NCI-H526 (cell line): ENCODE data around the gene ABCB6.
A peak's percentile ranks its signal among the peaks of the same experiment; 100 is the strongest.

ENCODE experiments used
- DNase-seq, 2 experiments: peaks; one replicate each; lab custom pipeline; 2025; lab: John Stamatoyannopoulos, UW

Gene ABCB6

DNA sequence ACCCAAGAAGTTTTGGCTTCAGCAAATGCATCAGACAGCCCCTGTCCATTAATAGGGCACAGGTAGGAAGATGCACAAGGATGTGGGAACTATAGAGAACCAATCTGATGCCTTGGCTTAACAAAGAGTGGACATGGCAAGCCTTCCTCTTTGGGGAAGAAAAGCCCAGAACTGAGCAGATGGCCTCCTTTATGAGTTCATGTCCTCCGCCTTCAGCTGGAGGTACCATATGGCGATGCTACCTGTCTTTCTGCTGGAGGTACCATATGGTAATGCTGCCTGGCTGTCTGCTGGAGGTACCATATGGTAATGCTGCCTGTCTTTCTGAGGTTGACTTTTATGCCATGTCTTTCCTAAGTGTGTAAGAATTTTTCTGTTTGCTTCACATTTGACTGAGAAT, 34.6 kb downstream of the ABCB6 start:
- no peak for DNase-seq

DNA sequence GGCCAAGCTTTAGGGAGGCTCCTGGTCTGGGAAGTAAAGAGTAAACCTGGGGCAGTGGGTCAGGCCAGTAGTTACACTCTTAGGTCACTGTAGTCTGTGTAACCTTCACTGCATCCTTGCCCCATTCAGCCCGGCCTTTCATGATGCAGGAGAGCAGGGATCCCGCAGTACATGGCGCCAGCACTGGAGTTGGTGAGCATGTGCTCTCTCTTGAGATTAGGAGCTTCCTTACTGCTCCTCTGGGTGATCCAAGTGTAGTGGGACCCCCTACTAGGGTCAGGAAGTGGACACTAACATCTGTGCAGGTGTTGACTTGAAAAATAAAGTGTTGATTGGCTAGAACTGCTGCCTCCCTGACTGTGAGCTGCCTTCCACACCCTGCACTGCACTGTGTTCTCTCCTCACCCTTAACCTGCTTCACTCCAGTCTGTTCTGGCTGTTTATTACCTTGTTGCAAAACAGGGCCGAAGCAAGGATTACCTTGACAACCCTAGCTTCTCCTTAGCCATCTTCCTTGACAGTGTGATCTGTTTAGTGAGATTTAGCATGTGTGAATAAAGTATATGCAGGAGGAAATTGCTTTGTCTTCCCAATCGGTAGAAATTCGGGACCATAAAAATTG, 35.5 kb downstream of the ABCB6 start:
- no peak for DNase-seq

DNA sequence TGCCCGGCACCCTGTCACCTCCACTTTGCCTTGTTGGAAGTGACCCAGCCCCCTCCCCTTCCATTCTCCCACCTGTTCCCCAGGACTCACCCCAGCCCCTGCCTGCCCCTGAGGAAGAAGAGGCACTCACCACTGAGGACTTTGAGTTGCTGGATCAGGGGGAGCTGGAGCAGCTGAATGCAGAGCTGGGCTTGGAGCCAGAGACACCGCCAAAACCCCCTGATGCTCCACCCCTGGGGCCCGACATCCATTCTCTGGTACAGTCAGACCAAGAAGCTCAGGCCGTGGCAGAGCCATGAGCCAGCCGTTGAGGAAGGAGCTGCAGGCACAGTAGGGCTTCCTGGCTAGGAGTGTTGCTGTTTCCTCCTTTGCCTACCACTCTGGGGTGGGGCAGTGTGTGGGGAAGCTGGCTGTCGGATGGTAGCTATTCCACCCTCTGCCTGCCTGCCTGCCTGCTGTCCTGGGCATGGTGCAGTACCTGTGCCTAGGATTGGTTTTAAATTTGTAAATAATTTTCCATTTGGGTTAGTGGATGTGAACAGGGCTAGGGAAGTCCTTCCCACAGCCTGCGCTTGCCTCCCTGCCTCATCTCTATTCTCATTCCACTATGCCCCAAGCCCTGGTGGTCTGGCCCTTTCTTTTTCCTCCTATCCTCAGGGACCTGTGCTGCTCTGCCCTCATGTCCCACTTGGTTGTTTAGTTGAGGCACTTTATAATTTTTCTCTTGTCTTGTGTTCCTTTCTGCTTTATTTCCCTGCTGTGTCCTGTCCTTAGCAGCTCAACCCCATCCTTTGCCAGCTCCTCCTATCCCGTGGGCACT, 36.2 kb downstream of the ABCB6 start:
- no peak for DNase-seq

DNA sequence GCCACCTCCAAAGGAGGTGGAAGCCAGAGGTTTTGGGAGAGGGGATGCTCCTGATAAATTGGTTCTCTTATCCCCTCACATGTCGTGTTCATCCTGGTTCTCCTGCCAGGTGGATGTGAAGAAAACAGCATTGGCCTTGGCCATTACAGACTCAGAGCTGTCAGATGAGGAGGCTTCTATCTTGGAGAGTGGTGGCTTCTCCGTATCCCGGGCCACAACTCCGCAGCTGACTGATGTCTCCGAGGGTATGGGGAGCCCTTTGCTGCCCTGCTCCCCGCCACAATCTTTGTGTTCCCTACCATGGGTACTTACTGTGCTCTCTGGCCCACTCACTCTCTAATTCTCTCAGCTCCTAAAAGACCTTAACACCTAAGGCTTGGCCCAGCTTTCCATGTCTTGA, 37.2 kb downstream of the ABCB6 start:
- DNase-seq = no peak

DNA sequence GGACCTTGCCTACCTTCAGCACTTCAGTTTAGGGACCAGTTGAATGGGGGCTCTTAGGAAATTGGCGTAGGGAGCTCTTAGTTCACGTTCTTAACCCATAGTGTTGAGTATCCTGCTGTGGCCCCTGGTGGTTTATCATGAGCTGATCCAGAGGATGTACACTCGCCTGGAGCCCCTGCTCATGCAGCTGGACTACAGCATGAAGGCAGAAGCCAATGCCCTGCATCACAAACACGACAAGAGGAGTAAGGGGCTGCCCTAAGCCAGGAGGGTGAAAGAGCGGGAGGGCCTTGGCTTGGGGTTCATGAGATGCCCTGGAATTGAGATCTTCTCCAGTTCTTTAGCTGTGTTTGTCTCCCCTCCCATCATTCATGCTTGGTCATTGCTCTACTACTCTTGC, 37.8 kb downstream of the ABCB6 start:
- DNase-seq = no peak

DNA sequence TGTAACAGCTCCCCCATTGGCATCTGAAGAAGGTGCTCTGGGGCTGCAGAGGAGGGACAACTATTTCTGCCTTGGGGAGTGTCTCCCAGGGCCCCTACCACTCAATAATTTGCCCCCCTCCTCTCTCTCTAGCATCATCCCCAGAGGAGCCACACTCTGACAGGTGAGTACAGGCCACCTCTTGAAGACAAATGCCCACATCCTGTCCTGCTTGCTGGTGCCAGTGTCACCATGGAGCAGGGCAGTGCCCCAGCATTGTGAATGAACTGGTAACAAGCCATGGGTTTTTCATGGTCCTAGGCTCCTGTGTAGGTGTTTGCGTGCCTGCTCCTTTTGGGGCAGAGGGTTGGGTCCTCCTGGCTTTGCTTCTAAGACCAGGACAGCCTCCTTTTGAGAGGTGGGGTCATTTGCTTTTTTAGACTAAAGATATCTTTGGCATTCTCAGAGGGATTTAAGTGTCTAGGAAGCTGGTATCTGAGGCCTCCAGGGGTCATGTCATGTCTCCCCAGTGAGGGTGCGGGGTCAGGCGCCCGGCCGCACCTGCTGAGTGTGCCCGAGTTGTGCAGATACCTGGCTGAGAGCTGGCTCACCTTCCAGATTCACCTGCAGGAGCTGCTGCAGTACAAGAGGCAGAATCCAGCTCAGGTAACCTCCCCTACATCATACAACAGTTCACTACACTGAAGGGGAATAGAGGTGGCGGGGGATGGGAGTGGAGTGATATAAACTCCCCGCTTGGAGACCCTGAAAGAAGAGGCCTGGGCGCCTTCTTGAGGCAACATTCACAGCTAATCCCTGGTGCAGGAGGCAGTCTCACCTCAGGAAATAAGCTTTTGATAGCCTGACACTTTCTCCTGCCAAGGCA, 38.9 kb downstream of the ABCB6 start:
- DNase-seq = no peak

DNA sequence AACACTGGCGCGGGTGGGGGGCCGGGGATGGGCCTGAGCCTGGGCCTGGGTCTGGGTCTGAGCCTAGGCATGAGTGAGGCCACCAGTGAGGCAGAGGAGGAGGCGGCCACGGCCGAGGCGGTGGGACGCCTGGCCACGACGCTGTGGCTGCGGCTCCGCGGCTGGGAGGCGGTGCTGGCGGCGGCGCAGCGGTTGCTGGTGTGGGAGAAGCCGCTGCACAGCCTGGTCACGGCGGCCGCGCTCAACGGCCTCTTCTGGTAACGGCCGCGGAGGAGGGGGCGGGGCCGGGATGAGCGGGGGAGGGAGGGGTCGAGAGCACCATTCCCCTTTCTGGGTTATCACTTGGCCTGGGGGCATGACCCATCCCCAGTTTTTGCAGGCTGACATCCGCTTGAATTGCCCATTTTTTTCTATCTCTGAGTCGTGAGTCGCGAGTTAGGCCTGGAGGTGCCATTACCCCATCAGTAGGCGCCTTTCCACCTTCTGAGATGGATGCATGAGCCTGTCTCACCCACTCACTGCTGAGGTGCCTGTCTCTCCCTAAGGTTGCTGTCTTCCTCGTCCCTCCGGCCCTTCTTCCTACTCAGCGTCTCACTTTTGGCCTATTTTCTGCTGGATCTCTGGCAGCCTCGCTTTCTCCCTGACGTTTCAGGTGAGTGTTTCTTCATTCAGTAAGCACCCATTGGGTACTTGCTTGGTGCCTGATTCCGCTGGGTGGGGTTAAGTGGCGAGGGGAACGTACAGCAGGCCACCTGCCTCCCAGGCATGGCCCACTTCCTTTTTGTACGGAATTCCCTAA, 40.2 kb downstream of the ABCB6 start:
- peak in 1 of 2 experiments; percentile 75 for DNase-seq

DNA sequence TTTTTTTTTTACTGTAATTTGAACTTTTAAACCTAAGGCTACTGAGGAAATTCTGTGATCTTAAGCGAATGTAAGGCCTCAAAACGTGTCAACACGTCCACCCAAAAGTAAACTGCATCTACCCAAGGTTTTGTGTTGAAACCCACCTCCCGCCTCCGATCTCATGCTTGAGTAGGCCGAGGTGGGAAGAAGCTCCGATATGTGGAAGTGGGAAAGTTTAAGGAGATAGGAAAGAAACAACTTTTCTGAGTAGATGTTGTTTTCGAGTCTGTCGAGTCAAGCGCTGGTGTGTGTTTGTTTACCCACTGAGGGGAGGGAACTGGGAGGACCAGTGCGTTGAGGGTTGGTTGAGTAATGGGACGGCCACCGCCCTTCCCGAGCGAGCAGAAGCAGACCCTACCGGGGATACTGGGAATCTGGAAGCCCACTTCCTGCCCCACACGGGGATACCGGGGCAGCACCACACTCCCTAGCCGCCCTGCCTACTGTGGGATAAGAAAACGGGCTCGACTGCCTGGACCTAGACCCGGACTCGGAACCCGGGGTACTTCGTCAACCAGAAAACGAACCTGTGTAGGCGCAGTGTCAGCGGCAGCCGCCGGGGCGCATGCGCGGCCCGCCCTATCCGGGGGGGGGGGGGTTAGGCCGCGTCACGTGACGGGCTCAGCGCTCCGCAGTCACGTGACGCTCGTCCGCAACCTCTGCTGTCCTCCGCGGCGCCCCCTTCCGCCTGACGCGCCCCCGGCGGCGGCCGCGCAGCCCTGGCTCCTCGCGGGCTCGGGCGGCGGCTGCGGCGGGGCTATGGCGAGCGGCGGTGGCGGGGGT, 41.0 kb downstream of the ABCB6 start, which contains the start of gene RETREG2:
Gene RETREG2, plus strand, starts transcription at position 724 of the 825 bp plus-strand sequence. Its CDS starts 78 bp downstream, at position 802.
- peak; percentile 82 to 92 for DNase-seq

DNA sequence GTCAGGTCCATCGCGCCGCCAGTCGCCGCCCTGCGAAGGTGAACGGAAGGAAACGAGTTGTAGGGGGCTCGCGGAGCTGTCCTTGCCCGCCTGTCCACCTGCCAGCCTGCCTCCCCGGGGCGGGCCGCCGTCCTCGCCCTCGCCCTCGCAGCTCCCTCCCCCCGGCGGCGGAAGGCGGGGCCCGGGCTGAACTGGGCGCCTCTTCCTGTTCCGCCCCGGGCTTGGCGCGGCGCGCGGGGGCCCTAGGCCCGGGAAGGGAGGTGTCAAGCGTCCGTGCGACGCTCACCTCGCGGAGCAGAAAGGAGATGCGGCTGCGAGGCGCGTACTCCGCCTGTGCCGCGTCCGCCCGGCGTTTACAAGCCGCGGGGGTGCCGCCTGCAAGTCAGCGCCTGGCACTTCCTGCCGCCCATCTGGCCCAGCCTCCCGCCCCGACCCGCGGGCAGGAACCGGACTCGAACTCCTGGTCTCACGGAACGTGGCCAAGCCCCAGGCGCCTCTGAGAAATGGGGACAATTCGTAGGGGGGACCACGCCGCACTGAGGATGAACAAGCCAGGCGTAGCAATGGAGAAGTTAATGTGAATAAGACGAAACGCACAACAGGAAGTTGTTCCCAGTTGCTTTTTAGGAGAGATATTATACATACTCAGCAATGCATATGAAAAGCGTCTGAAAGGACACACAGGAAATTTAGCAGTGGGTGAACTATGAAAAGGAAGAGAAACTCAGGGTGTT, 41.8 kb downstream of the ABCB6 start, which contains the start of gene CNPPD1:
Gene CNPPD1, minus strand, starts transcription at position 108 of the 734 bp plus-strand sequence. Its CDS starts 97 bp downstream, at position 11.
- DNase-seq = peak; percentile 48 to 91

DNA sequence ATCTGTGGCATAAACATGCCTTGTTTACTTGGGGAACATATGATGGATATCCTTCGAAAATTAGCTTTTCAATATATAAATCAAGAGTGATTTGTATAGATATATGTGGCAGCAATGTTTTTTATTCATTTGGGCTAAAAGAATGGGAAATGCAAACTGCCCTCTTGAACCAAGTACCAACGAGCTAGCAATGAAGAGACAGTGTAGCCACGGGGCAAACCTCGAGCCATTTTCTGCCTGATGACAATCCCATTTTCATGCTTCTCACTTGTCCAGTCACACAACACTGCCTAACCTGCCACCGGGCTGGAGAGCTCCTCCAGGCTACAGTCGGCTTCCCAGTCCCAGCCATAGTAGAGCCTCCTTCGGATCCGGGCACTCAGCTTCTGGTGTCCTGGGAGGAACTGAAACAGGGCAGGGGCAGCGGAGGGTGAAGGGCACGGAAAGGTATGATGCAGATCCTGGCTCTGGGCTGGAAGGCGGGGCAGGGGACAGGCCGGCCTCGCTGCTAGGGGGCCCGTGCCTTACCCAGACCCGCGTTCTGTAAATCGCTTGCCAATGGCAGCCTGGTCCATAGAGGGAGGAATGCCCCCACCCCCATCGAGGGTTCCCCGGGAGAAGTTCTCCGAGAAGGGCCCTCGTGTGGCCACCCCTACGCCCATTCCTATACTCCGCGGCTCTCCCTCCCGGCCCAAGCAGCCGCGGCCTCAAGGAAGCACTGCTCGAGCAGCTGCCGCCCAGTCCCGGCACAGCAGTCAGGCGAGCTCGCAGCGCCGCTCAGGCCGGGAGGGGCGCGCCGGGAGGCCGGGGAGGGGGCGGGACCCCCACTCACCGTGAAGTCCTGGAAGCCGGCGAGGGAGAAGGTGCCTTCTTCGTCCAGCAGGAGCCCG, 42.6 kb downstream of the ABCB6 start:
- peak; percentile 46 to 84 for DNase-seq

DNA sequence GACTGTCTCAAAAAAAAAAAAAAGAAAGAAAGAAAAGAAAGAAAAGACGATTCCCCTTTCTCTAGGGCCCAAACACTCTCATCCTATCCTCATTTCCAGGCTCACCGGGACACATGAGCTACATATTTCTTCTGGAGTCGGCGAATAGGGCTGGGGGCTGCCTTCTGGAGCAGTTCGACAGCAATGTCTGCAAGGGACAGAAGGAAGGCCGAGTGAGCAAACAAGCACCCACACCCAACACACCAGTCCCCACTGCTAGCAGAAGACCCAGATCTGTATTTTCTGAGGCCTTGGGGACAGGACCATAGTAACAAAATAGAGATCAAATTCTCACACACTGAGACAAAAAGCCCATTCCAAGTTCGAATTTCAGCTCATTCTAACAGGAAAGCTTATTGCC, 43.3 kb downstream of the ABCB6 start:
- no peak for DNase-seq

DNA sequence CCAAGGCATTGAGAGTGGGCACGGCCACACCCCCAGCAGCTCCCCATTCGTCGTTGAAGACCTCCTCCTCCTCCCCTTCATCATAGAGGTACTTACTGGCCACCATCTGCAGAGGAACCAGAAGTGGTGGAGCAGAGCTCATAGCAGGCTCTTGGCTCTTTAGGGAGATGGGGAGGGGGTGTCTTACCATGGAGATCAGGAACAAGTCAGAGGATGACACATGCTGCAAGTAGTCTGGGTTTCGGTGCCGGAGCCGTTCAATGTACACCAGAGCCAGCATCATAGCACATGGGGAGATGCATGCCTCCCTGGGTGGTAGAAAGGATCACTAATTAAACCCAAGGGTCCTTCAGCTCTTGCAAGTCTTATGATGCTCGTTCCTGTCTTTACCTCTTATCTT, 44.0 kb downstream of the ABCB6 start:
- DNase-seq = no peak

DNA sequence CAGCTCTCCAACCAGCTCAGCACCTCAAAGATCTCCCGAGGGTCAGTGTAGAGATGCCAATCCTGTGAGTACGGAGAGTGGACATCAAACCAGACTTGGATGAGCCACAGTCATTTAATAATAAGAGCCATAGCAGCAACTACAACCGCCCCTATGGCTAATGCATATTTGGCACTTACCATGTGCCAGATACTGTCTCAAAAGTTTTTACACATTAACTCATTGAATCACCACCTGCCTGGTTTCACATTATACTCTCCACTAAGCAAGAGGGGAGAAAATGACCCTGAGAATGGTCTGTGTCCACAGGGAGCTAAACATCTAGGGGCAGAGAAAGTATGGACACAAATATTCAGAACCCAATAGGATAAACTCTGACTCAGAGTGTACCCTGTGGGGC, 44.6 kb downstream of the ABCB6 start:
- no peak for DNase-seq

DNA sequence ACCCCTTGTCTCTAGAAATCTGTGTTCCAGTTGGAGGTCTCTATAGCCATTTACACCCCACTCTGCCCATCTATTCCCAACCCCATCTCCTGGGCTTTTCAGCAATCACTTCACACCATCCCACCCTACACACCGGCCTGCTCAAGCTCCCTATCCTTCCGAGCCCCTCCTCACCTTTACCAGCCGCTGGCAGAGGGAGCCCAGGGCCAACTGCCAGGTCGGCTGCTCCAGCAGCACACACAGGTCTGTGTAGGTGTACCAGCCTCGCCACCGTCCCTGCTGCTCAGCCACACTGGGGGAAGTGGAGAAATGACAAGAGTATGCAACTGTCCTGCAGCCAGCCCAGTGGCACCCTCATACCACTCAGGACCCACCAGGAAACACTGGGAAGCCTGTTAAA, 45.6 kb downstream of the ABCB6 start:
- DNase-seq = no peak

DNA sequence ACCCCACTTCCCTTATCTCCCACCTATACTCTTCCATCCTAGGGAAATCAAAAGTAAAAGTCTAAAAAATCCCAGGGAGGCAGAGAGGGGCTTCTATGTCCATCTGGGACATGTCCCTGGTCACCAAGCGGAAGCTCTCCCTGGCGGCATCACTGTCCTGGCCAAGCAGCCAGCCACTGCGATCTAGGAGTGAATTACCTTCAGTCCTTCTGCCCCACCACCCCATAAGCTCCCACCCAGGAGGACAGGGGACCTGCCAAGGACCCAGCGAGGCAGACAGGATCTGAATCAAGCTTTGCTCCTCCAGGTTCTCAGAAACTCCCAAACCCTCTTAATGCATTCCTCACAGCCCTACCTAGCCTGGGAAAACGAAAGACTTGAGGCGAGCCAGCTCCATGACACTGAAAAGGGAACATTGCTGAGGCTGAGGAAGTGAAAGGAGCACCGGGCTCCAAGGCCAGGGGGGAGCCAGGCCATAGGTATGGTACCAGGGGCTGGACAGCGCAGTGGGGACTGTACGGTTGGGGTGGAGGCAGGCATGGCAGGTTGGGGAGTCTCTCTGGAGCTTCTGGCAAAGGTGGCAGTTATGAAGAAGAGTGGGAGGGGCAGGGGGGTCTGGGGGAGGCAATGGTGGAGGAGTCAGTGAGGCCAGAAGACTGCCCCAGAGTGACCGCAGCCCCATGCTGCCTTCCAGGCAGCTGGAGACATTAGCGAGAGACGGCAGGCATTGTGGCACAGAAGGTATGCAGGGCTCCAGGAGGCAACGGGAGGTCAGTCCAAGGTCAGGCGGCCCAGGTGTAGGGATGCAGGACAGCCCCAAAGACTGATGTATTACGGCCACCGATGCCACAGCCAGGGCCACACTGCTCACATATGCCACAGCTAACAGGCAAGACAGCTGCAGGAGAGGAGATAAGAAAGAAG, 46.3 kb downstream of the ABCB6 start:
- no peak for DNase-seq

DNA sequence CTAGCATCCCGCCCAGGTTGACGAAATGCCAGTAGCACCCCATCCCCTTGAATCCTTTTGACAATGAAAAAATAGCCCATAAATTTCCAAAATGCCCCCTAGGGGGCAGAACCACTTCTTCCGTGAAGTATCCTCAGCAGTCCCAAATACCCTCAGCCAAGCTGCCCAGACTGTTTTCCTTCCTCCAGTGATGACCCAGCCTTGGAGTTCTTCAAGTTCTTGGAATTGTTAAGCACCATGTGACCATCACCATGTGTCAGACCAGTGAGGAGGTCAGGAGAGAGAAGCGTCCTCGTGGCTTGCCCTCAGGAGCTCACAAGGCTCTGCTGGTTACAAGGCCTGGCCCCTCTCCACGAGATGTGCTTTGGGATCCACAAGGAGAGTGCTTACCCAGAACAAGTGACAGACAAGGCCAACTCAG, 47.5 kb downstream of the ABCB6 start:
- peak; percentile 23 to 57 for DNase-seq

DNA sequence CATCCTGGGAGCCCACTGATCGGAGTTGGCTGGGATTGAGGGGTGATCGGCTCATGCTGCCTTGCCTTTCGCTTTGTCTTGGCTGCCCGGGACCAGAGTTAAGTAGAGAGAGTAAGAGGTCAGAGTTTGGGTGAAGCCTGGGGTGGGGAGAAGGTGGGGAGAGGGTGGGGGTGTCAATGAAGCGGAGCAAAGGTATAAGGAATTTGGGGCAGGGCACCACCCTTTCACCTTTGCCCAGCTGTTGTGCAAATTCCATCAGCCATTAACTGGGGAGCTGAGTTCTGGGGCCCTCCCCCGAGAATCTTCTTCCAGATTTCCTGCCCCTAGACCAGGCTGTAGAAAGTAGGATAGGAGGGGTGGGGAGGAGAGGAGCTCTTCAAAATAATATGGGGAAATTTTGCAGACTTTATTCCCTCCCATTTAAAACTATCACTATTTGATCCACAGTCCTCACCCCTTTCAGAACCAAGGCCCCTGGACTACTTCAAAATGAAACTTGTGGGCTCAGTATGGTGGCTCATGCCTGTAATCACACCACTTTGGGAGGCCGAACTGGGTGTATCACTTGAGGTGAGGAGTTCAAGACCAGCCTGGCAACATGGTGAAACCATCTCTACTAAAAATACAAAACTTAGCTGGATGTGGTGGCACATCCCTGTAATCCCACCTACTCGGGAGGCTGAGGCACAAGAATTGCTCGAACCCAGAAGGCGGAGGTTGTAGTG, 48.7 kb downstream of the ABCB6 start, which contains the start of gene SLC23A3:
Gene SLC23A3, minus strand, starts transcription at position 100 of the 725 bp plus-strand sequence. Its CDS starts 45 bp downstream, at position 55.
- DNase-seq = no peak
